Suppressor macrophage treated with lipopolysaccharide for 1 hour (primary cell): Measurements from ENCODE around the gene FEN1.
A peak's percentile ranks its signal among the peaks of the same experiment; 100 is the strongest.

Experiments used
- DNase-seq, 3 donors: peaks; one replicate each; pipeline ENCODE4 v3.0.0-alpha.2; 2020 to 2022

Gene FEN1, protein sequence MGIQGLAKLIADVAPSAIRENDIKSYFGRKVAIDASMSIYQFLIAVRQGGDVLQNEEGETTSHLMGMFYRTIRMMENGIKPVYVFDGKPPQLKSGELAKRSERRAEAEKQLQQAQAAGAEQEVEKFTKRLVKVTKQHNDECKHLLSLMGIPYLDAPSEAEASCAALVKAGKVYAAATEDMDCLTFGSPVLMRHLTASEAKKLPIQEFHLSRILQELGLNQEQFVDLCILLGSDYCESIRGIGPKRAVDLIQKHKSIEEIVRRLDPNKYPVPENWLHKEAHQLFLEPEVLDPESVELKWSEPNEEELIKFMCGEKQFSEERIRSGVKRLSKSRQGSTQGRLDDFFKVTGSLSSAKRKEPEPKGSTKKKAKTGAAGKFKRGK

DNA sequence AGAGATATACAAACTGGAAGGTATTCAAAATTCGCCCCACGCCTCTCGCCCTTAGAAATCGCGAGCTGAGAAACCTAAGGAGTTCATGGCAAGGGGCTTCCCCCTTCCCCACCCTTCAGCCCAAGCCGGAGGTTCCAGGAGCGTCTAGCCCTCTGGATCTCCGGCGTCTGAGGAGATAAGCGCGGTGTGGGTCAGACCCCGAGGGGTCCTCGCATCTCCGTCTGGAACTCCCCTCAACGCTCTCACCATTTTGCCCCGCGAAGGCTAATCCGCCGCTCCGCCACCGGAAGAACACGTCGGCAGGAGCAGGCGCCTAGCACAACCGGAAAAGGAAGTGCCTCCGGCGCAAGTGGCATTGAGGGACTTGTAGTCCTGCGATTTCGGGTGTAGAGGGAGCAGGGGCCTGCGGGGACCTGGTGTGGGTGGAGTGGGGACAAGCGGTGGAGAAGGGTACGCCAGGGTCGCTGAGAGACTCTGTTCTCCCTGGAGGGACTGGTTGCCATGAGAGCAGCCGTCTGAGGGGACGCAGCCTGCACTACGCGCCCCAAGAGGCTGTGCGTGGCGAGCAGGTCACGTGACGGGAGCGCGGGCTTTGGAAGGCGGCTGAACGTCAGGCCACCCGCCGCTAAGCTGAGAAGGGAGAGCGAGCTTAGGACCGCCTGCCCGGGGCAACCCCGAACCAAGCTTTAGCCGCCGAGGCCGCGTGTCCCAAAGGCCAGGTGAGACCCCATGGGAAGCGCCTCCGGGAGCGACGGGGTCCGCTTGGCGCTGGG, at the start of gene FEN1, which contains the start of gene TMEM258:
FEN1 (plus strand) TSS at position 602 of the 773 bp plus-strand sequence. CDS start 2,451 bp downstream, outside the sequence.
TMEM258 (minus strand) TSS at position 290 of the 773 bp plus-strand sequence; CDS start at position 249, 41 bp downstream.
- peak; percentile 93 to 95 (median 93) for DNase-seq

DNA sequence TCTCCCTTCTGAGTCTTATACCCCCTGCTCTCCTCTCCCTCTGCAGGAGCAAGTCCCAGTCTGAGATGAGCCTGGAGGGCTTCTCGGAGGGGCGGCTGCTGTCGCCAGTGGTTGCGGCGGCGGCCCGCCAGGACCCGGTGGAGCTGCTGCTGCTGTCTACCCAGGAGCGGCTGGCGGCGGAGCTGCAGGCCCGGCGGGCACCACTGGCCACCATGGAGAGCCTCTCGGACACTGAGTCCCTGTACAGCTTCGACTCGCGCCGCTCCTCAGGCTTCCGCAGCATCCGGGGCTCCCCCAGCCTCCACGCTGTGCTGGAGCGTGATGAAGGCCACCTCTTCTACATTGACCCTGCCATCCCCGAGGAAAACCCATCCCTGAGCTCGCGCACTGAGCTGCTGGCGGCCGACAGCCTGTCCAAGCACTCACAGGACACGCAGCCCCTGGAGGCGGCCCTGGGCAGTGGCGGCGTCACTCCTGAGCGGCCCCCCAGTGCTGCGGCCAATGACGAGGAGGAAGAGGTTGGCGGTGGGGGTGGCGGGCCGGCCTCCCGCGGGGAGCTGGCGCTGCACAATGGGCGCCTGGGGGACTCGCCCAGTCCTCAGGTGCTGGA, 49.1 kb upstream of the FEN1 start:
- no peak for DNase-seq

DNA sequence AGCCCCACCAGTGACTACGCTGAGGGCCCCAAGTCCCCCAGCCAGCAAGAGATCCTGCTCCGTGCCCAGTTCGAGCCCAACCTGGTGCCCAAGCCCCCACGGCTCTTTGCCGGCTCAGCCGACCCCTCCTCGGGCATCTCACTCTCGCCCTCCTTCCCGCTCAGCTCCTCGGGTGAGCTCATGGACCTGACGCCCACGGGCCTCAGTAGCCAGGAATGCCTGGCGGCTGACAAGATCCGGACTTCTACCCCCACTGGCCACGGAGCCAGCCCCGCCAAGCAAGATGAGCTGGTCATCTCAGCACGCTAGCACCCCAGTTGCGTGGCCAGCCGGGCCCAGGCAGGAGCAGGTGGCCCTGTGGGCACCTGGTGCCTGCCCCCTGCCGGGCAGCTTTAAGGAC, 48.5 kb upstream of the FEN1 start:
- DNase-seq, result no peak

DNA sequence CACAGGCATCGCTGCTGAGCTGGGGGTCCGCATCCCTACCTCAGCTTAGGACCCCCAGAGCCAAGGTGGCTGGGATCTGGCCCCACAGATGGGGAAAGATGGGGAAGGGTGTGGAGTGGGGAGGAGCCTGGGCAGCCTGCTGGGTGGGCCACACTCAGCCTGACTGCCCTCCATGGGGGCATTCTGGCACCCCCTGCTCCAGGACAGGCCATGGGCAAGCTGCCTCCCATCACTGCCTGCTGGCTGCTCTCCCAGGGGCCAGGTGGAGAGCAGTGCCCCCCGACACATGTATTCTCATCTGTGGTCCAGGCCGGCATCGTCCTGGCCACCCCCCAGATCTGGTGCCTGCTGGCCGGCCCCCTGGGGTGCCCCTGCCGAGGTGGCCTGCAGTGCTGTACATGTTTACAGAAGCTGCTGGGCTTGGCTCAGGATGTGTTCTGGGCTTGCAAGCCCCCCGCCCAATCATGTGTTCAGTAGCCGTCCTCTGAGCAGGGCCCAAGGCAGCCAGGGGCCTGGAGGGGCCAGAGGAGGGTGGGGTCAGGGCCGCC, 48.0 kb upstream of the FEN1 start:
- no peak for DNase-seq

DNA sequence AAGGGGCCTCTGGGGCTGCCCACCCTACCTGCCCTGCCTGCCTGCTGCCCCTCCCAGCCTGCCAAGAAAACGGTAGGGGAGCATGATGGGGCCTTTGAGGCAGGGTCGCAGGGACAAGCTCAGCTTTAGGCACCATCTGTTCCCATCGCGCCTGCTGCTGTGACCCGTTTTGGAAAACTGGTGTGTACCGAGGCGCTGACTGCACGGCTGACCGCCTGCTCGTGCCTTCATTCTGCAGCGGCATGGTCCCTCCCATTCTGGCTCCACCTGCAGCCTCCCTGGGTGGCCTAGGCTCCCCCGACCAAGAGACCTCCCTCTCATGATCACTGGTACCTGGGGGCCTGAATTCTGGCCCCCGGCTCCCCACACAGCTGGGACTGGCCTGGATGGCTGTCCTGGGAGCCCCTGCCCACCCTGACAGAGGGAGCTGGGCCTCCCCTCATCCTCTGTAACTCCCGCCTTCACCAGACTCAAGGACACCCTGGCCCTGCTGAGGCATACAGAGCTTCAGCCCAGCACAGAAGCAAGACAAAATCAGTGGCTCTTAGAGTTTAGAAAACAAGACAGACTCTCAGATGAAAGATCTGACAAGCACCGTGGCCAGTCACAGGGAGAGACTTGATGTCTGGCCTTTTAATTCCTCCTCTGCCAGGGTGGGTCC, 46.8 kb upstream of the FEN1 start:
- DNase-seq, result no peak

DNA sequence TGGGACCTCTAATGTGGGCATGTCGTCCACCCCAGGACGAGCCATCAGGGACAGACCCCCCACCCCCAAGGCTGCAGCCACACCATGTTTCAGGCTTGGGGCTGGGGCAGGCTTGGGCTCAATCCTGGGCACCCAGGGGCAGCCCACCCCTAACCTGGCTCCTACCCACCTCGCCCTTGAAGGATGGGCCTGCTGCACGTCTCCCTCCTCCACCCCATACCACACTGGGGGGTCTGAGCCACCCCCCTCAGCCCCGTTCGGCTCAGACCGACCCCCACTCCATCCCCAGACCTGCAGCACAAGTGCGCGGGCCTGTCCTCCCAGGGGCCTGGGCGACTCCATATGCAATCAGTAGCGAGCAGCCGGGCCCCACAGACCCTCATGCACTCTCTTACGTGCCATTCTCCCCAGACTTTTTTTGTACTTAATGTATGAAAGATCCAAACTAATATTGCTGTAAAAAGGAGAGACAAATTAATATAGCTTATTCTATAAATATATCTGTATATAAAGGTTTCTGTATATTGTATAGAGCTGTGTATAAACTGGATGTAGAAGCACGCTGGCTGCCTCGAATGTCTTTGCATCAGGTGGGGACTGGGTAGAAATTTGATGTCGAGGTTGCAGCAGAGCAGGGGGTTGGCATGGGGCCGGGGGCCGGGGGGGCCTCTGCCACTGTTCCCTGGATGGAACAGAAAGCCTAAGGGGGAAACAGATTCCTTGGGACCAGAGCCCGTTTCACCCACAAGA, 46.1 kb upstream of the FEN1 start:
- no peak for DNase-seq

DNA sequence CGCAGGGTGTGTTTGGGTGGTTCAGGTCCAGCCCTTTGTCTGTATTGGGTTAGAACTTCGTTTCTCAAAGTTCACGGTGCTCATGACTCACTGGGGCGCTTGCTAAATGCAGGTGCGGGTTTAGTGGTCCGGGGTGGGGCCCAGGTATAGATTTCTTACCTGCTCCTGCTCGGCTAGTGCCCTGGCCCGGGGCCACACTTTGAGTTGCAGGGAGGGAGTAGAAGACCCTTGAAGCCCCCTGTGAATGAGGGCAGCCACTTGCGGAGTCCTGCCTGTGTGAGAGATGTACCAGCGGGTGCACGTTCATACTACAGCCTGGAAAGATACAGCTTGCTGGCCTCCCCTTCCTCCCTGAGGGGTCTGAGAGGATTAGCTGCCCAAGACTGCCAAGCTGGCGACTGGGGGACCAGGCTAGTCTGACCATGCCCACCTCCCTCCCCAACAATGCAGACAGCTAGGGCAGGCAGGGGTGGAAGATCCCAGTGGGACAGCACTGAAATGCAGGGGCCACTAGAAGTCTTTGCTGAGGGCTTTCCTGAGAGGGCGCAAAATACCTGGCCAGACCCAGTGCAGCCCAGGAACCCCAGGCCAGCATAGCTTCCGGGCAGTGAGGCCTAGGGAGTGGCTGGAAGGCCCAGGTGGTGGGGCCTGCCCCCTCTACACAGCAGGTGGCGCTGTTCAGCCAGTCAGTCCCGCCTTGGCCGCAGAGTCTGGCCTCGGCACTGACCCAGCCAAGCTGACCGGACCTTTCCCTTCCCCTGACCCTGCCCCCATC, 45.3 kb upstream of the FEN1 start:
- peak; percentile 72 to 85 (median 75) for DNase-seq

DNA sequence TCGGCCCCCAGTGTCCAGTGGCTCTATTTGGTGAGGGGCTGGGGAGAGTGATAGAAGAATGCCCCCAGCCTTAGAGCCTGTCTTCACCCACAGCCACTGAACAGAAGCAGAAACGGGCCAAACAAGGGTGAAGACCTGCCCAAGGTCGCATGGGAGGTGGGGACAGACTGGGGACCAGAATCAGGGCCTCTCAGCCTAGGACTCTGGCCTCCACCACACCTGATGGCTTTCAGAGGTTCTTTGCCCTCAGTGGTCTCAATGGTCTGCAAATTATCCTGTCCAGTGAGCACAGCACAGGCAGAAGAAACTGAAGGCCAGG, 44.8 kb upstream of the FEN1 start:
- DNase-seq, result no peak

DNA sequence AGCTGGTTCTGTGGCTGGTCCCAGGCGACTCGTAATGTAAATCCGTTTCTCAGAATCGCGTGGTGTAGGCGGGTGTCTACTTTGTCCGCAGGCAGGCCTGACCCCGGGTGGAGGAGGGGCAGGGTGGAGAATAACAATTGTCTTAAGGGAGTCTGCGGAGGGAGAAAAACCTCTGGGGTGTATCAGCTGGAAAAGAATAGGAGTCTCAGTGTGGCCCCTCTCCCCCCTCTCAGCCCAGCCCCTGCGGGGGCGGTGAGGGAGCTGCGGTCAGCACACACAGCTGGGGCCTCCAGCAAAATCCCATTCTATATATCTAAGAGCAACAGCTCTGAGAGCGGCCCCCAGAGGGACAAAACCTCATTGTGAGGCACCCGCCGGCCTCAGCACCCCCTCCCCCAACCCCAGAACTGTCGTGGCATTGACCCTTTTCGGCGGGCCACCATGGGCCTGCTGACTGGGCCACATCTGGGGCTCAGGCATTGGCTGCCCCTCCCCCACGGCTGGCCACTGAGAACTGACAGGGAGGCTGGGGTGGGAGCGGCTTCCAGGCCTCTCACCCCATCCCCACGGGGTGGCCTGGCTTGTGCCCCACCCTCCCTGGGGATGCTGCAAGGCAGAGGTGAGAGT, 43.0 kb upstream of the FEN1 start:
- no peak for DNase-seq

DNA sequence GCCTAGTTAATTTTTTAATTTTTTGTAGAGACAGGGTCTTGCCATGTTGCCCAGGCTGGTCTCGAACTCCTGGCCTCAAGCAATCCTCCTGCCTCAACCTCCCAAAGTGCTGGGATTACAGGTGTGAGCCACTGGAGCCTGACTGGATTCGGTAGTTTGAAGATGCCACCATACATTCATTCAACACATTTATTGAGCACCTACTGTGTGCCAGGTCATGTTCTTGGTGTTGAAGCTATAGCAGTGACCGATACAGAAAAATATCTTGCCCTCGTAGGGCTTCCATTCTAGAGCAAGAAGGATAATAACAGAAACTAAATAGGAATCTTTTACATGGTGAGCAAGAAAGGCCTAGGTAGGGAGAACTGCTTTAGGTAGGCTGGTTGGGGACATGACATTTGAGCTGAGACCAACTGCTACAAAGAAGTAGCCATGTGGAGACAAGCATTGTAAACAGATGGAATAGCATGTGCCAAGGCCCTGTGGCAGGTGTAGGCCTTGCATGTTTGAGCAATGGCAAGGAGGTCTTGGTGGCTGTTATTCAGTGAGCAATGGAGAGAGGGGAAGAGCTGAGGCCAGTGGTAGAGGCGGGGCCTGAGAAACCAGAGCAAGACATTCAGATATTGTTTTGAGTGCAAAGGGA, 42.0 kb upstream of the FEN1 start:
- no peak for DNase-seq

DNA sequence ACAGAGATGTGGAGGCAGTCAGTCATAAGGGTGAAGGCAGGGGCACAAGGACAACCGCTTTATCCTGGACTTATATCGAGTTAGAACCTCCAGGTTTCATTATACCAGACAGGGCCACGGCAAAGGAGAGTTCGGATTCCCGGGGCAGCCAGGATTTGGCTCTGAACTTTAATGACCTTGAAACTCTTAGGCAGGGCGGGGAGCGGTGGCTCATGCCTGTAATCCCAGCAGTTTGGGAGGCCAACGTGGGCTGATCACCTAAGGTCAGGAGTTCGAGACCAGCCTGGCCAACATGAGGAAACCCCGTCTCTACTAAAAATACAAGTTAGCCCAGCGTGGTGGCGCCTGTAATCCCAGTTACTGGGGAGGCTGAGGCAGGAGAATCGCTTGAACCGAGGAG, 41.3 kb upstream of the FEN1 start:
- DNase-seq, result no peak

DNA sequence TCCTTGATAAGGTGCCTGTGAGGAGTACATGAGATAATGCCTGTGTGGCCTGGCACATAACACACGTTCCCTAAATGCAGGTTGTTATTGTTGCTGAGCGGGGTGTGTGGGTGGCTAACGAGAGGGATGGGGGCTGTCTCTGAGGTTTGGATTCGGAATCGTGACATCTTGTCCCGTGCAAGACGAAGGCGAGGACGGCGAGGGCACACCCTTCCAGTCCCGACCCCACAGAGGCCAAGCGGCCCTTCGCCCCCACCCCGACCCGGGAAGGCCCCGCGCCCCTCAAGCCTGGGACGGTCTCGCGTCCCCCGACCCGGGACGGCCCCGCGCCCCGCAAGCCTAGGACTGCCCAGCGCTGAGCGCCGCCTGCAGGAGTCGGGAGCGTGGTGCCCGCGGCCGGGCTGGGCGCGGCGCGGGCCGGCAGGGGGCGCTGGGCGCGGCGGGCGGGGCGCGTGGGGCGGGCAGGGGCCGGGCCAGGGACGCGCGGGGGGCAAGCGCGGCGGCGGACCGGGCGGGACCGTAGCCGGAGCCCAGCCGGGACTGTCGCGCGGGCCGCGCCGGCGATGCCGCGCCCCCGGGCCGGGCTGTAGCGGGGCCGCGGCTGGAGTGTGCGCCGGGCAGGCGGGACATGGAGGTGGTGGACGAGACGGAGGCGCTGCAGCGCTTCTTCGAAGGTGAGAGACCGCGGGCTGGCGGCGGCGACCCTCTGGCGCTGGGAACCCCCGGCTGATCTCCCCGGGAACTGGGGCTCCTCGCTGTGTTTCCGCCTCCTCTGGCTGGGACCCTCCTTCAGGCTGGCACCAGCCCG, 40.4 kb upstream of the FEN1 start, which contains the start of gene MYRF:
MYRF (plus strand) TSS at position 520 of the 808 bp plus-strand sequence; CDS start at position 629, 109 bp downstream.
- peak; percentile 68 to 90 (median 77) for DNase-seq

DNA sequence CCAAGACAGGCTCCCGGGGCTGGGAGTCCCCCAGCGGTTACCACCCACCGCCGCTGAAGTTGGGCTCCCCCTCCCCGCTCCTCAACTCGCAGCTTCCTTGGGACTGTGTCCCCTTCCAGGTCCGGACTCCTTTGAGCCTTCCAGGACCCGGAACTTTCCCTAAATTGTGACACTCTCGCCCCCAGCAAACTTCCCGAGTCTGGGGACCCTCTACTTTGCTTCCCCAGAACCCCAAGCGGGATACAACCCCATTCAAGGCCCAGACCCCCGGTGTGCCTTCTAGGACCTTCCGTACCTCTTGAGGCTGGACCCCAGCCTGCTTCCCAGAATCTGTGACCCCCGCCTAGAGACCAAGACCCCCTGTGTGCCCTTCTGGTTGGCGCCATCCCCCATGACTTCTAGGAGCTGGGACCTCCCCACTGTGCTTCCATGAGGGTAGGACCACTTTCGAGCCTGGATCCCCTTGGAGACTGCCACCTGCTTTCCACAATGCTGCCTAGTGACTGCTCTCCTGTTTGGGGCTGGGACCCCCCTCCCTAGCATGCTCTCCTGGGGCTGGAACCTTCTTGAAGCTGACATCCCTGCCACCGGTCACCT, 39.7 kb upstream of the FEN1 start:
- no peak for DNase-seq

DNA sequence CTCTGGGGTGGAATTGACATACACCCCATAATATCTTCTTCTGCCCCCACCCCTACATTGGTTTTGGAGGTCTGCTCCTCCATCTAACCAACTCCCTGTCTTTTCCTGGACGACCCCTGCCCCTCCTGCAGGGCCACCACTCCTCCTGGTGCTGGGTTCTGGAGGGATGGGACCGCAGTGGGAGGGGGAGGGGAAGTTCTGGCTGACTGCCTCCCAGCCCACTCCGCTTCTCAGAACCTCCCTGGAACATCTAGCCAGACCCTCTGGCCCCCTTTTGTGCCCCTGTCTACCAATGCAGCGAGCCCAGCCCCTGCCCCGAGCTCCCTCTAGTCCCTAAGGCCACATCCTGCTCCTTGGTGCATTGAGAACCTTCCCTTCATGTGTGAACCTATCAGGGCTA, 39.0 kb upstream of the FEN1 start:
- DNase-seq, result no peak

DNA sequence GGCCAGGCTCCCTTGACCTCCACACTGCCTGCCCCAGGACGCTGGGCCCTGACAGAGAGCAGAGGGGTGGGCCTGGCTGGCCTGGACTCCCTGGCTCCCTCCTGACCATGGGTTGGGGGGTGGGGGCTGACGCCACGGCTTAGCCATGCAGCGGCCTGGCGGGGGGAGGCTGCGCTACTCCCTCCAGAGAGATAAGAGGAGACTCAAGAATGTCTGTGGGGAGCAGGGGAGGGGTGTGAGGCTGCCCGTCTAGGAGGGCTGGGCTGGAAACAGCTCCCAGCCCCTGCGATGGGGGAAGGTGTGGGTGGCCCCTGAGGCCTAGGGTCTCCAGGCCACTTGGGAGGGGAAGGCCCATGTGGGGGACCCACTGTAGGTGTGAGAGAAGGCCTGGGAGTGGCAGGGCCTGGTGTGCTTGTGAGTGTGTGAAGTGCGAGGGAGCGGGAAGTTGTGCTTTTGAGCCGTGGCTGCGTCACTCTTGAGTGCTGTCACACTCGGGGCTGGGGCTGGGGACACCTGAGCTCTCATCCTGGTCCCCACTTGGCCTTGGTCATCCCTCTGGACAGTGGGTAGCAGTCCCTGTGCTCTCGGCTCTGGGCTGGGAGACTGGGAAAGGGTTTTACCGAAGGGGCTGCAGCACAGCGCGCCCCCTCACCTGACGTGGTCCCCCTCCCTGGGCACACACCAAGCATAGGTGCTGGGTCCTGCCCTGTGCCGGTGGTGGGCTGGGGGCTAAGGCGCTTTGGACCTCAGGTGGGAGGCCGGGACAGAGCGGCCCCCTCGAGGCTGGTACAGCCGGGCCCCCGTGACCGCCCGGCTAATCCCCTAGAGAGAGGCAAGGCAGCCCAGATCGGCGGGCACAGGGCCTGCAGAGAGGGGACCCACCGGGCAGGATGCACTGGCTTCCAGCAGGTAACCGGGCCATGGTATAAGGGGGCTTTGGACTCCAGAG, 37.9 kb upstream of the FEN1 start:
- DNase-seq, result no peak

DNA sequence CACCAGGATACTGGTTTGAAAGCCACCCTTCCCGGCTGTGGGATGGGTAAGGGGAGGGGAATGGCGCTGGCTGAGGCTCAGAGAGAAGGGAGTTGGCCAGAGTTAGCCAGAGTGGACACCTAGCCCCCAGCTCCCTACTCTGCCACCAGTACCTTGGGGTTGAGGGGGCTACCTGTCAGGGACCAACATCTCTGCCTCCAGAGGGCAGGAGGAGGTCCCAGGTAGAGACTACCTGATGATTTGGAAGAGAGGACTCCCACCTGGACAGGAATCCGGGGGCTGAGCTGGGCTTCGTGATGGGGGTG, 36.6 kb upstream of the FEN1 start:
- DNase-seq, result no peak

DNA sequence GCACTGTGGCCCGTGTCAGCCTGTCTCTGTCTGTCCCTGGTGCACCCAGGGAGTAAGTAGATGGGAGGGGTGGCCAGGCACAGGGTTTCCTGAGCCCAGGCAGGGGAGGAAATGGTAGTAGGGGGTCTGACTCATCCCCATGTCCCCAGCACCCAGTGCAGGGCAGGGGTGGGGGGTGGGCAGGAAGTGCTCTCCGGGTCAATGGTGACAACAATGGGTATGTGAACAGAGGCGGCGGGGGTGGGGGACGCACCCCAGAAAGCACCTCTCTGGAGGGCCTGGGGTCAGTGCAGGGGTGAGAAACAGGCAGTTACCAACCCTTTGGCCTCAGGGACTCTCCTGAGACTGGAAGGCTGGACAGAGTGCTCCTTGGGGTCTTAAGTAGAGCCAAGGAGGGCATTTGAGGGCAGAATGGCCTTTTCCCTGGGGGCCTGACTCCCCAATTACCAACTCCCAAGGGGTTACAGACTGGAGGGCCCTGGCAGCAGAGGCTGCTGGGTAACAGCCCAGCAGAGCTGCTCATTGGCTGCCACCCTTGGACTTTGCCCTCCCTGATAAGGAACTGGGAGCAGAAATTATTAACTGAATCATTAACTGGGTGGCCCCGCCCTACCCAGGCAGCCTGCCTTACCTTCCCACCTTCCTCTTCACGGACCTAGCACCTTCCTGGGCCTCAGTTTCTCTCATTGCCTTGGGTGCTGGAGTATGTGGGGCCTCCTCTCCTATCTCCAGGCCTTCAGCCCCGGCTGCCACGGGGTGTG, 36.1 kb upstream of the FEN1 start:
- peak; percentile 65 to 81 (median 77) for DNase-seq
